A673 (cell line): Measurements from ENCODE around the gene IL12RB1. TPM values are rescaled to one million over a fixed set of nuclear protein-coding genes. Genes with fewer than 3 reads are reported as not detected.

Source experiments
- BruUV-seq: library from RNA; stranded (reverse); fragments of 400-500 nt; replicated peaks from 2 replicates; lab custom pipeline; 2021; lab: Mats Ljungman, UMichigan
- CTCF ChIA-PET: fragments of 300-600 bp; sonication (Branson Sonifier 250); formaldehyde crosslinking; loops from one replicate; lab custom pipeline; 2022; ENCODE audit warnings: antibody characterized with exemption; lab: Charles Lee
- POLR2A ChIA-PET: fragments of 300-600 bp; sonication (Branson Sonifier 250); formaldehyde crosslinking; loops from one replicate; lab custom pipeline; 2022; ENCODE audit warnings: antibody characterized with exemption; ENCODE audit not compliant: low non-redundant PET; lab: Charles Lee
- DNase-seq: peaks from one replicate; pipeline ENCODE4 v3.0.0-alpha.2; 2015; ENCODE audit warnings: low spot score
- H3K27ac ChIP-seq: fragments of 200-600 bp; sonication (generic); 2 replicates; pipeline ENCODE4 v1.5.1; 2016; ENCODE audit warnings: mixed run types, low read depth, mild to moderate bottlenecking, mixed read lengths, antibody characterized with exemption, low read length; ENCODE audit not compliant: poor library complexity, severe bottlenecking
- H3K27me3 ChIP-seq: fragments of 200-600 bp; sonication (generic); replicated peaks from 2 replicates; pipeline ENCODE4 v1.6.1; 2017; ENCODE audit warnings: mixed run types, low read depth, mild to moderate bottlenecking, mixed read lengths, antibody characterized with exemption, low read length; ENCODE audit not compliant: insufficient read depth, poor library complexity
- H3K36me3 ChIP-seq: fragments of 200-600 bp; sonication (generic); 2 replicates; pipeline ENCODE4 v1.6.1; 2016; ENCODE audit warnings: mixed run types, mild to moderate bottlenecking, mixed read lengths, antibody characterized with exemption, low read length; ENCODE audit not compliant: insufficient read depth, poor library complexity, severe bottlenecking
- H3K4me1 ChIP-seq: fragments of 200-600 bp; sonication (generic); 2 replicates; pipeline ENCODE4 v1.6.1; 2017; ENCODE audit warnings: mixed run types, mild to moderate bottlenecking, mixed read lengths, antibody characterized with exemption, low read length; ENCODE audit not compliant: insufficient read depth, poor library complexity, severe bottlenecking
- H3K4me3 ChIP-seq: fragments of 200-600 bp; sonication (generic); 2 replicates; pipeline ENCODE4 v1.5.1; 2016; ENCODE audit warnings: low read depth, mixed run types, mild to moderate bottlenecking, mixed read lengths, low read length; ENCODE audit not compliant: poor library complexity, severe bottlenecking
- H3K9me3 ChIP-seq: fragments of 200-600 bp; sonication (generic); 2 replicates; pipeline ENCODE4 v1.6.1; 2016; ENCODE audit warnings: mixed run types, low read depth, mild to moderate bottlenecking, mixed read lengths, antibody characterized with exemption, low read length; ENCODE audit not compliant: poor library complexity, severe bottlenecking
- EZH2 ChIP-seq: fragments of 200-600 bp; sonication (generic); IDR thresholded peaks from 2 replicates; pipeline ENCODE4 v1.6.1; 2017; ENCODE audit warnings: borderline replicate concordance, low read depth, mild to moderate bottlenecking, mixed read lengths, antibody characterized with exemption, low read length; ENCODE audit not compliant: poor library complexity, severe bottlenecking
- intact Hi-C: fragments of 100-400 bp; cut with micrococcal nuclease; formaldehyde crosslinking; loops from one replicate; pipeline ENCODE4 v1.10.0; 2022; ENCODE audit not compliant: unreplicated experiment
- total RNA-seq: library from RNA; stranded (reverse); gene quantifications from 2 replicates; pipeline ENCODE4 v1.2.3, GENCODE V29; 2021
- TF ChIP-seq, protein P1 (sequence below): fragments of 300-800, 200-600 bp; sonication (generic); conservative IDR thresholded peaks from 2 replicates; pipeline ENCODE4 v1.5.1; 2017; ENCODE audit warnings: low read depth, mild to moderate bottlenecking, antibody characterized with exemption, low read length, moderate library complexity, mixed read lengths

IL12RB1 gene
- total RNA-seq, 1 experiment from 2014 or later, result not detected

GRCh38 chr19:18098891-18099622, 12.3 kb upstream of the IL12RB1 start:
- BruUV-seq, result no TSS peak
- Histone ChIP-seq H3K27ac (no peak overlapping the region), H3K4me1 (peaks cover 17% of the 10 kb centered on the region), H3K27me3 (peaks cover 6% of the 10 kb centered on the region), H3K9me3 (no peaks in the 10 kb centered on the region), H3K4me3 (no peak overlapping the region), H3K36me3 (no peaks in the 10 kb centered on the region)
- ChIA-PET POLR2A (no interaction called here), CTCF (no interaction called here)
- intact Hi-C loops, result no loop called here
- no peak for DNase-seq
- TF ChIP-seq, protein P1, sequence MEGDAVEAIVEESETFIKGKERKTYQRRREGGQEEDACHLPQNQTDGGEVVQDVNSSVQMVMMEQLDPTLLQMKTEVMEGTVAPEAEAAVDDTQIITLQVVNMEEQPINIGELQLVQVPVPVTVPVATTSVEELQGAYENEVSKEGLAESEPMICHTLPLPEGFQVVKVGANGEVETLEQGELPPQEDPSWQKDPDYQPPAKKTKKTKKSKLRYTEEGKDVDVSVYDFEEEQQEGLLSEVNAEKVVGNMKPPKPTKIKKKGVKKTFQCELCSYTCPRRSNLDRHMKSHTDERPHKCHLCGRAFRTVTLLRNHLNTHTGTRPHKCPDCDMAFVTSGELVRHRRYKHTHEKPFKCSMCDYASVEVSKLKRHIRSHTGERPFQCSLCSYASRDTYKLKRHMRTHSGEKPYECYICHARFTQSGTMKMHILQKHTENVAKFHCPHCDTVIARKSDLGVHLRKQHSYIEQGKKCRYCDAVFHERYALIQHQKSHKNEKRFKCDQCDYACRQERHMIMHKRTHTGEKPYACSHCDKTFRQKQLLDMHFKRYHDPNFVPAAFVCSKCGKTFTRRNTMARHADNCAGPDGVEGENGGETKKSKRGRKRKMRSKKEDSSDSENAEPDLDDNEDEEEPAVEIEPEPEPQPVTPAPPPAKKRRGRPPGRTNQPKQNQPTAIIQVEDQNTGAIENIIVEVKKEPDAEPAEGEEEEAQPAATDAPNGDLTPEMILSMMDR, result no peak
- no peak for TF ChIP-seq EZH2

DNA sequence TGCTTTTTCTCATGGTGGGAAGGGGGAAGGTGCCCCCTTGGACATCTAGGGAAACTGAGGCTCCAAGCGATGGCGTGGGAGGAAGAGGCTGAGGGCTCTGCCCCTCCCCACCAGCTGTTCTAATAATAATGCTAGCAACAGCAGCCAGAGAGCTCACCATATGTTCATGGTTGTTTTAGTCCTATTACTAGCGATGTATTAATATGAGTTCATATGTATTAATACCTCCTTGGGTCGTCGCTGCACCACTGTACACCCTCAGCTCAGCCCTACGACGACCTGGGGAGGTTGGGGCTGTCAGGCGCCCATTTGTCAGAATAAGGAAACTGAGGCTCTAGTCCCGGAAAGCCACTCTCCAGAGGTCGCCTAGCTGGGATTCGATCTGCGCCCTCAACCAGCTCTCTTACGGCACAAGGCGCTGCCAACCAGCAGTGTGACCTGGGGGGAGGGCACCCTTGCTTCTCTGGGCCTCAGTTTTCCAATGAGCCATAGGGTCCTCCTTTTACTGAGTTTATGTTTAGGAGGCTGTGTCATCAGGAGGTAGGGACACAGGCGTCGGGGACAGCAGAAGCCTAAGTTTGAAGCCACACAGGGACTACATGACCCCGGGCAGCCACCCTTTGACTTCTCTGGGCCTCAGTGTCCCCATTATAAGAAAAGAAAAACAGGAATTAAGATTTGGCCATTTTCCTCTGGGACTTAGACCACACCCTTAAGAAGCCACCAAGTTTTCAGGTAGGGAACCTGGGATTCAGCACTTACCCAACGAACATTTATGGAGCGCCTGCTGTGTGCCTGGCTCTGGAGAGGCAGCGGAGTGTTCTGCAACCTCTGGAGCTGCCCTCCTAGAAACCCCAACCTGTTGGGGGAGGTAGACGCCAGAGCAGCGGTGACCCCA, 11.5 kb upstream of the IL12RB1 start:
- Histone ChIP-seq H3K9me3 (no peaks in the 10 kb centered on the region), H3K36me3 (no peaks in the 10 kb centered on the region), H3K4me3 (peak overlapping the region; percentile 58), H3K27ac (no peak overlapping the region), H3K4me1 (peaks cover 16% of the 10 kb centered on the region), H3K27me3 (peaks cover 6% of the 10 kb centered on the region)
- no peak for TF ChIP-seq EZH2
- TF ChIP-seq, protein P1, result no peak
- DNase-seq, result no peak
- ChIA-PET POLR2A (no interaction called here), CTCF (interaction anchor here (1.4 kb wide), 1 partner anchor 15 kb away, joined by 3 read pairs; no protein-coding TSS in a partner anchor)
- no TSS peak for BruUV-seq
- intact Hi-C loops, result no loop called here

DNA sequence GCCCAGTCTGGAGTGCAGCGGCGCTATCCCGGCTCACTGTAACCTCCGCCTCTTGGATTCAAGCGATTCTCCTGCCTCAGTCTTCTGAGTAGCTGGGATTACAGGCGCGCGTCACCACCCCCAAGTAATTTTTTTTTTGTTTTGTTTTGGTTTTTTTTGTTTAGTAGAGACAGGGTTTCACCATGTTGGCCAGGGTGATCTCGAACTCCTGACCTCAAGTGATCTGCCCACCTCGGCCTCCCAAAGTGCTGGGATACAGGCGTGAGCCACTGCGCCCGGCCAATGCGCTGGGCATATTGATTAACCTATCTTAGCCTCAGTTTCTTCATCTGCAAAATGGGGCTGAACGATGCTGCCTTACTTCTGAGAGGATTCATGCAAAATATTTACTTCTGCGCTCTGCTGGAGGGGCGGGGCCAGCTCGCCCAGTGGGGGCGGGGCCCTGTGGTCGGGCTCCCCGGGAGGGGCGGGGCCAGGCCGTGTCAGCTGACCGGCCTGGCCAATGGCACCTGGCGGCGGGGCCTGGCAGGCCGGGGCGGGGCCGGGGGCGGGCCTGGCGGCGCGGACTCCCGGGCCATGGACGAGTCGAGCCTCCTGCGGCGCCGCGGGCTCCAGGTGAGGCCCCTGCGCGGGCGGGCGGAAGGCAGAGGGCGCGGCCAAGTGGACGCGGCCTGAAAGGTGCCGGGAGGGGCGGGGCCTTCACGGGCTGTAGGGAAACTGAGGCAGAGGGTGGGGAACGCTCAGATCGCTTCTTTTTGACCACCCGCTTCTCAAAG, 10.7 kb upstream of the IL12RB1 start, which contains the start of gene MAST3:
TSS of gene MAST3 (plus strand) at position 562 of the 776 bp plus-strand sequence. CDS start at position 577, 15 bp downstream.
- intact Hi-C loops, result no loop called here
- TF ChIP-seq EZH2, result no peak
- TF ChIP-seq, protein P1, result no peak
- ChIA-PET POLR2A (interaction anchor here (0.6 kb wide), 1 partner anchor 39 kb away, joined by 4 read pairs; no protein-coding TSS in a partner anchor), CTCF (interaction anchor here (1.4 kb wide), 1 partner anchor 16 kb away, joined by 3 read pairs; no protein-coding TSS in a partner anchor)
- peaks cover 6% of the 10 kb centered on the region for H3K27me3 ChIP-seq
- H3K36me3 ChIP-seq, result no peaks in the 10 kb centered on the region
- H3K9me3 ChIP-seq, result no peaks in the 10 kb centered on the region
- no peak within 1 kb of the TSS for H3K27ac ChIP-seq
- peak; percentile 89 for DNase-seq
- H3K4me1 ChIP-seq, result peaks cover 16% of the 10 kb centered on the region
- peak within 1 kb of the TSS; percentile 58 for H3K4me3 ChIP-seq
- BruUV-seq, result no TSS peak
